ENCODE measurements around the gene TNFSF10. TPM values are rescaled to one million over a fixed set of nuclear protein-coding genes. Genes with fewer than 3 reads are reported as not detected.
"Not testable (repeated sequence)": the region's sequence is repeated elsewhere in the genome, so short reads cannot be mapped to it uniquely, and the experiment has no call there.

TNFSF10 gene
- total and polyA plus RNA-seq, 7 experiments from 2014 or later, result 10.8 to 234 (median 45.4) TPM

GRCh38 chr3:172525116-172525613, 1.9 kb upstream of the TNFSF10 start:
- DNase-seq (peak in 1 of 9 donors; percentile 15), ATAC-seq (no peak)
- peak overlapping the region; percentile 38 to 100 (median 96) for H3K27ac Mint-ChIP-seq
- no peak overlapping the region for H3K4me3 ChIP-seq (ENCODE audit: low read length)
- ChIA-PET POLR2A (interaction anchor here (1.1 kb wide), 1 partner anchor 8 kb away, joined by 4 read pairs; no protein-coding TSS in a partner anchor), CTCF (no interaction called here)
- H3K4me3 Mint-ChIP-seq, result peak overlapping the region in 7 of 10 donors; percentile 33 to 95 (median 58)
- H3K27ac ChIP-seq (ENCODE audit: low read depth, low read length), result peak overlapping the region; percentile 85
- no peaks in the 10 kb centered on the region for H3K27me3 Mint-ChIP-seq
- intact Hi-C loops (cut with micrococcal nuclease), result no loop called here
- H3K36me3 Mint-ChIP-seq, result peaks cover 0 to 29% (median 0%) of the 10 kb centered on the region in 5 donors
- H3K9me3 ChIP-seq (ENCODE audit: control insufficient read depth in 2 of 3, low read length in 3 of 3), result no peaks in the 10 kb centered on the region
- peaks cover 17 to 28% of the 10 kb centered on the region in 2 donors for H3K4me1 ChIP-seq (ENCODE audit: control insufficient read depth in 2 of 2, insufficient read depth in 2 of 2, low read length in 2 of 2)
- H3K4me1 Mint-ChIP-seq, result peaks cover 28 to 57% (median 45%) of the 10 kb centered on the region in 7 donors
- no peaks in the 10 kb centered on the region for H3K36me3 ChIP-seq (ENCODE audit: control insufficient read depth in 2 of 3, insufficient read depth in 3 of 3, low read length in 3 of 3)
- H3K9me3 Mint-ChIP-seq, result no peaks in the 10 kb centered on the region
- H3K27me3 ChIP-seq (ENCODE audit: control insufficient read depth in 2 of 2, insufficient read depth in 2 of 2, low read length in 2 of 2), result no peaks in the 10 kb centered on the region

GRCh38 chr3:172524611-172525010, 1.4 kb upstream of the TNFSF10 start:
- no peaks in the 10 kb centered on the region for H3K9me3 Mint-ChIP-seq
- peak overlapping the region; percentile 85 for H3K27ac ChIP-seq (ENCODE audit: low read depth, low read length)
- peak overlapping the region; percentile 88 to 100 (median 99) for H3K27ac Mint-ChIP-seq
- H3K4me3 Mint-ChIP-seq, result peak overlapping the region in 8 of 10 donors; percentile 53 to 99 (median 94)
- ChIA-PET CTCF (interaction anchor here (1.1 to 3.1 kb wide), 2 partner anchors 66 to 71 kb away, joined by 3 to 17 read pairs; no protein-coding TSS in a partner anchor), POLR2A (interaction anchor here (2.5 to 4.8 kb wide), 3 partner anchors 12 to 58 kb away, joined by 13 to 45 read pairs (median 13); no protein-coding TSS in a partner anchor)
- ATAC-seq (no peak), DNase-seq (no peak)
- no peaks in the 10 kb centered on the region for H3K27me3 ChIP-seq (ENCODE audit: control insufficient read depth in 2 of 2, insufficient read depth in 2 of 2, low read length in 2 of 2)
- peaks cover 0 to 34% (median 2%) of the 10 kb centered on the region in 5 donors for H3K36me3 Mint-ChIP-seq
- intact Hi-C loops (cut with micrococcal nuclease), result loop anchor here (5.0 kb wide), 2 partner anchors 228 to 487 kb away; partner anchors contain the start of genes ECT2 (in 1 of the 2) and FNDC3B (in 1 of the 2)
- H3K9me3 ChIP-seq (ENCODE audit: control insufficient read depth in 2 of 3, low read length in 3 of 3), result no peaks in the 10 kb centered on the region
- no peaks in the 10 kb centered on the region for H3K36me3 ChIP-seq (ENCODE audit: control insufficient read depth in 2 of 3, insufficient read depth in 3 of 3, low read length in 3 of 3)
- no peak overlapping the region for H3K4me3 ChIP-seq (ENCODE audit: low read length)
- H3K27me3 Mint-ChIP-seq, result no peaks in the 10 kb centered on the region
- H3K4me1 ChIP-seq (ENCODE audit: control insufficient read depth in 2 of 2, insufficient read depth in 2 of 2, low read length in 2 of 2), result peaks cover 15 to 24% of the 10 kb centered on the region in 2 donors
- peaks cover 27 to 57% (median 44%) of the 10 kb centered on the region in 7 donors for H3K4me1 Mint-ChIP-seq

- Histone ChIP-seq H3K27ac (ENCODE audit: low read depth, low read length) (peak overlapping the region; percentile 85), H3K4me1 (ENCODE audit: control insufficient read depth in 2 of 2, insufficient read depth in 2 of 2, low read length in 2 of 2) (peaks cover 37 to 42% of the 10 kb centered on the region in 2 donors), H3K4me3 (ENCODE audit: low read length) (peak overlapping the region; percentile 86)
- not testable (repeated sequence) for H3K9me3 ChIP-seq (ENCODE audit: control insufficient read depth in 2 of 3, low read length in 3 of 3); H3K27me3 Mint-ChIP-seq; H3K27me3 ChIP-seq (ENCODE audit: control insufficient read depth in 2 of 2, insufficient read depth in 2 of 2, low read length in 2 of 2); H3K9me3 Mint-ChIP-seq; H3K36me3 ChIP-seq (ENCODE audit: control insufficient read depth in 2 of 3, insufficient read depth in 3 of 3, low read length in 3 of 3)
- peaks cover 1 to 49% (median 12%) of the 10 kb centered on the region in 5 donors for H3K36me3 Mint-ChIP-seq
- CTCF ChIA-PET, result interaction anchor here (0.6 to 3.1 kb wide), 7 partner anchors 9 to 148 kb away, joined by 3 to 17 read pairs (median 4); no protein-coding TSS in a partner anchor
- DNase-seq (peak in 5 of 9 donors; percentile 23 to 55 (median 44)), ATAC-seq (peak; percentile 28)
- POLR2A ChIA-PET, result interaction anchor here (0.6 to 4.8 kb wide), 12 partner anchors 9 to 228 kb away, joined by 3 to 54 read pairs (median 8); no protein-coding TSS in a partner anchor
- intact Hi-C loops (cut with micrococcal nuclease), result loop anchor here (1.0 to 5.0 kb wide), 6 partner anchors 8 to 485 kb away; partner anchors contain the start of genes ECT2 (in 1 of the 2) and FNDC3B (in 1 of the 2)
- peak overlapping the region; percentile 89 to 100 (median 99) for H3K27ac Mint-ChIP-seq
- H3K4me1 Mint-ChIP-seq, result peaks cover 43 to 69% (median 63%) of the 10 kb centered on the region in 7 donors
- peak overlapping the region; percentile 89 to 100 (median 96) for H3K4me3 Mint-ChIP-seq
Observed at GRCh38 chr3:172521837-172522726, 1.1 kb downstream of the TNFSF10 start.

- Mint-ChIP-seq H3K27me3 (no peaks in the 10 kb centered on the region), H3K36me3 (peaks cover 3 to 65% (median 21%) of the 10 kb centered on the region in 5 donors)
- ATAC-seq, result peak; percentile 22
Observed at GRCh38 chr3:172520301-172520831, 2.9 kb downstream of the TNFSF10 start.

GRCh38 chr3:172519740-172520139, 3.5 kb downstream of the TNFSF10 start:
- Histone ChIP-seq H3K4me3 (ENCODE audit: low read length) (peak overlapping the region; percentile 36), H3K27me3 (ENCODE audit: control insufficient read depth in 2 of 2, insufficient read depth in 2 of 2, low read length in 2 of 2) (no peaks in the 10 kb centered on the region), H3K36me3 (ENCODE audit: control insufficient read depth in 2 of 3, insufficient read depth in 3 of 3, low read length in 3 of 3) (peaks cover 0 to 1% (median 0%) of the 10 kb centered on the region in 3 experiments), H3K9me3 (ENCODE audit: control insufficient read depth in 2 of 3, low read length in 3 of 3) (no peaks in the 10 kb centered on the region), H3K4me1 (ENCODE audit: control insufficient read depth in 2 of 2, insufficient read depth in 2 of 2, low read length in 2 of 2) (peaks cover 50 to 59% of the 10 kb centered on the region in 2 donors), H3K27ac (ENCODE audit: low read depth, low read length) (peak overlapping the region; percentile 72)
- no peak for ATAC-seq
- Mint-ChIP-seq H3K36me3 (peaks cover 3 to 67% (median 27%) of the 10 kb centered on the region in 5 donors), H3K27me3 (no peaks in the 10 kb centered on the region), H3K27ac (peak overlapping the region; percentile 66 to 100 (median 96)), H3K4me3 (peak overlapping the region; percentile 86 to 100 (median 96)), H3K9me3 (no peaks in the 10 kb centered on the region), H3K4me1 (peaks cover 57 to 86% (median 80%) of the 10 kb centered on the region in 7 donors)
- CTCF ChIA-PET, result interaction anchor here (1.7 kb wide), 1 partner anchor 75 kb away, joined by 8 read pairs; no protein-coding TSS in a partner anchor
- intact Hi-C loops (cut with micrococcal nuclease), result loop anchor here (1.0 to 10.0 kb wide), 5 partner anchors 7 to 1065 kb away; partner anchors contain the start of genes ECT2 (in 1 of the 2) and FNDC3B (in 1 of the 2)
- POLR2A ChIA-PET, result interaction anchor here (0.6 to 4.6 kb wide), 6 partner anchors 10 to 75 kb away, joined by 3 to 33 read pairs (median 4); no protein-coding TSS in a partner anchor
- peak in 1 of 9 donors; percentile 17 for DNase-seq

More at GRCh38 chr3:172520301-172520831, 2.9 kb downstream of the TNFSF10 start:
- Mint-ChIP-seq H3K4me3 (peak overlapping the region; percentile 89 to 100 (median 96)), H3K9me3 (no peaks in the 10 kb centered on the region), H3K4me1 (peaks cover 56 to 86% (median 80%) of the 10 kb centered on the region in 7 donors), H3K27ac (peak overlapping the region; percentile 89 to 100 (median 99))
- peak overlapping the region; percentile 72 for H3K27ac ChIP-seq (ENCODE audit: low read depth, low read length)
- CTCF ChIA-PET, result interaction anchor here (0.6 to 1.7 kb wide), 2 partner anchors 65 to 75 kb away, joined by 6 to 8 read pairs; no protein-coding TSS in a partner anchor
- H3K36me3 ChIP-seq (ENCODE audit: control insufficient read depth in 2 of 3, insufficient read depth in 3 of 3, low read length in 3 of 3), result no peaks in the 10 kb centered on the region
- intact Hi-C loops (cut with micrococcal nuclease), result loop anchor here (1.0 to 5.0 kb wide), 3 partner anchors 8 to 483 kb away; partner anchors contain the start of genes ECT2 (in 1 of the 2) and FNDC3B (in 1 of the 2)
- H3K9me3 ChIP-seq (ENCODE audit: control insufficient read depth in 2 of 3, low read length in 3 of 3), result no peaks in the 10 kb centered on the region
- POLR2A ChIA-PET, result interaction anchor here (1.0 to 4.8 kb wide), 6 partner anchors 8 to 74 kb away, joined by 3 to 45 read pairs (median 6); no protein-coding TSS in a partner anchor
- H3K27me3 ChIP-seq (ENCODE audit: control insufficient read depth in 2 of 2, insufficient read depth in 2 of 2, low read length in 2 of 2), result no peaks in the 10 kb centered on the region
- H3K4me1 ChIP-seq (ENCODE audit: control insufficient read depth in 2 of 2, insufficient read depth in 2 of 2, low read length in 2 of 2), result peaks cover 48 to 58% of the 10 kb centered on the region in 2 donors
- H3K4me3 ChIP-seq (ENCODE audit: low read length), result peak overlapping the region; percentile 86
- peak in 1 of 9 donors; percentile 26 for DNase-seq

Measured in naive thymus-derived CD4-positive, alpha-beta T cell (primary cell).